ENCODE data around the gene DPY19L2.
"Not testable (repeated sequence)": the region's sequence is repeated elsewhere in the genome, so short reads cannot be mapped to it uniquely, and the experiment has no call there.

The DPY19L2 gene

GRCh38 chr12:63668028-63668799 is at the start of gene DPY19L2:
DPY19L2 (minus strand) TSS chr12:63668493; CDS start chr12:63668393, 100 bp downstream.
- no peak for DNase-seq

GRCh38 chr12:63716891-63717290 is 48.6 kb upstream of the DPY19L2 start:
- not testable (repeated sequence) for DNase-seq

- DNase-seq, result not testable (repeated sequence)
These were observed 46.9 kb upstream of the DPY19L2 start for GRCh38 chr12:63715107-63715625.

- not testable (repeated sequence) for DNase-seq
These were observed 46.1 kb upstream of the DPY19L2 start for GRCh38 chr12:63714409-63714808.

GRCh38 chr12:63713681-63714075 is 45.4 kb upstream of the DPY19L2 start:
- DNase-seq, result not testable (repeated sequence)

GRCh38 chr12:63712979-63713680 is 44.8 kb upstream of the DPY19L2 start:
- DNase-seq, result not testable (repeated sequence)

- DNase-seq, result not testable (repeated sequence)
These were observed 44.2 kb upstream of the DPY19L2 start for GRCh38 chr12:63712376-63712974.

GRCh38 chr12:63711339-63711738 is 43.0 kb upstream of the DPY19L2 start:
- DNase-seq, result not testable (repeated sequence)

GRCh38 chr12:63706336-63706735 is 38.0 kb upstream of the DPY19L2 start:
- no peak for DNase-seq

GRCh38 chr12:63699678-63700382 is 31.5 kb upstream of the DPY19L2 start:
- DNase-seq, result not testable (repeated sequence)

GRCh38 chr12:63699011-63699410 is 30.7 kb upstream of the DPY19L2 start:
- DNase-seq, result not testable (repeated sequence)

GRCh38 chr12:63690837-63691236 is 22.5 kb upstream of the DPY19L2 start:
- DNase-seq, result not testable (repeated sequence)

GRCh38 chr12:63689141-63689540 is 20.8 kb upstream of the DPY19L2 start:
- not testable (repeated sequence) for DNase-seq

GRCh38 chr12:63686623-63687022 is 18.3 kb upstream of the DPY19L2 start:
- DNase-seq, result not testable (repeated sequence)

- DNase-seq, result not testable (repeated sequence)
These were observed 17.5 kb upstream of the DPY19L2 start for GRCh38 chr12:63685789-63686188.

GRCh38 chr12:63682617-63683016 is 14.3 kb upstream of the DPY19L2 start:
- not testable (repeated sequence) for DNase-seq

- DNase-seq, result not testable (repeated sequence)
These were observed 12.5 kb upstream of the DPY19L2 start for GRCh38 chr12:63680758-63681157.

- DNase-seq, result not testable (repeated sequence)
These were observed 4.3 kb upstream of the DPY19L2 start for GRCh38 chr12:63672550-63672949.

GRCh38 chr12:63669936-63670335 is 1.6 kb upstream of the DPY19L2 start:
- not testable (repeated sequence) for DNase-seq

- DNase-seq, result not testable (repeated sequence)
These were observed 1.1 kb upstream of the DPY19L2 start for GRCh38 chr12:63669427-63669826.

- DNase-seq, result not testable (repeated sequence)
These were observed 590 bp upstream of the DPY19L2 start for GRCh38 chr12:63668800-63669365.

- DNase-seq, result not testable (repeated sequence)
These were observed 5.3 kb downstream of the DPY19L2 start for GRCh38 chr12:63663005-63663404.

Measured in KG1 (cell line).